DMS79 (cell line): ENCODE measurements around the gene ATG2A.
A peak's percentile ranks its signal among the peaks of the same experiment; 100 is the strongest.

ENCODE experiments used
- DNase-seq: peaks from one replicate; lab custom pipeline; 2025; lab: John Stamatoyannopoulos, UW

Gene ATG2A

GRCh38 chr11:64916775-64917662, at the start of gene ATG2A:
ATG2A (minus strand) TSS chr11:64917209; CDS start chr11:64917135, 74 bp downstream.
- peak; percentile 99 for DNase-seq

GRCh38 chr11:64963072-64963631, 46.1 kb upstream of the ATG2A start:
- DNase-seq = no peak

DNA sequence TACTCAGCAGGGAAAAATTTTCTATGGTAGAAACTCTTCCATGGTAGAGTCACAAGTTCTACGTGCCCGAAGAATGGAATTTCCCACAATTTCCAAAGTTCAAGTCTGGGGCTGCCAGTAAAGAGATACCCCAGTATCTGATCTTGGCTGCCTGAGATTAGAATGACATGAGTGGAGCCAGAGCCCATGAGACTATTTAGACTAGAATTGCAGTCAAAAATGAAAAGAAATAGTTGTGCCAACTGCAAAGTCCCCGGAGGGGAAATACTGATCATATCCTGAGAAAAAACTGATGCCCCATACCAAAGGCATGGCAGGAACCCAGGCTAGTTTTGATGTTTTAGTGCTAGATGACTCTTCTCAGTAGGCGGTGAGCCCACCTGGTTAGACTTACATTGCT, 43.7 kb upstream of the ATG2A start:
- DNase-seq = no peak

DNA sequence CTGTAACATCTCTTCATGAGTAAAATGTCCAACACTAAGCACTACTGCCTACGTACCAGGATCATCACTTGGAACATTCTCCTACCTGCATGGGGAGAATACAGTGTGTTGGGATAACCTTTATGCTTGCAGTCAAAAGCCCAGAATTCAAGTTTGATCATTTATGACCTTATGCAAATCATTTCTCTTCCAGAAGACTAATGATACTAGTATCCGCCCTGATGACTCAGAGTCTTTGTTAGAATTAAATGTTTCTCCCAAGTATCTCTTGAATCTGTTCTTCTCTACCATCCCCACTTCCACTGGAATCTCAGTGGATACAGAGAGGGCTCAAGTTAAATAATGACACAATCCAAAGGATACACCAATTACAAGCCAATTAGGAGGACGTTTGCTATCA, 42.5 kb upstream of the ATG2A start:
- no peak for DNase-seq

GRCh38 chr11:64954201-64954600, 37.2 kb upstream of the ATG2A start:
- DNase-seq = no peak

- no peak for DNase-seq
Measured at GRCh38 chr11:64951529-64951928, 34.5 kb upstream of the ATG2A start.

DNA sequence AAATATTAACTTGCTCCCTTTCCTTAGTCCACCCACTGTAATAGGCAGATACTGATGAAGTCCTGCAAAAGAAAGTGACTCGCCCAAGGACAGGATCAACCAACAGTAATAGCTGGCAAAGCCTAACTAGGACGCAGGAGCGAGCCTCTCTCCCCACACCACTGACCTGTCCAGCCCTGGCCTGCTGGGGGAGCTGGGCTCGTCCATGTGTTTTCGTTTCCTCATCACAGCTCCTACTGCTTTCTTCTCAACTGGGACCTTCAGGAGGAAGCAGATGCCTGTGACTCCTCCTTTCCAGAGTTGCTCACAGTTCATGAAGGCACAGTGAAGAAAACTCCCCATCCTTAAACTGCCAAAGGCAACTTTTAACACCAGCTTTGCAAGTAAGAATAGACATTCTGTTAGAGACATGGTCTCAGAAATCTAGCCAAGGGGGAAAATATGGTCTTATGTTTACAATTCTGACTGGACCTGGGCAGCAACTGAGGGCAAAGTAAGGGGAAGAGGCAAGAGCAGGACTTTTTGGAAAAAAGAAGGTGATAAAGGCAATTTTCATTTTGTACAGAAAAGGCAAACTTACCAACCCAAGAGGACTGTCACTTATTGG, 30.3 kb upstream of the ATG2A start:
- no peak for DNase-seq

DNA sequence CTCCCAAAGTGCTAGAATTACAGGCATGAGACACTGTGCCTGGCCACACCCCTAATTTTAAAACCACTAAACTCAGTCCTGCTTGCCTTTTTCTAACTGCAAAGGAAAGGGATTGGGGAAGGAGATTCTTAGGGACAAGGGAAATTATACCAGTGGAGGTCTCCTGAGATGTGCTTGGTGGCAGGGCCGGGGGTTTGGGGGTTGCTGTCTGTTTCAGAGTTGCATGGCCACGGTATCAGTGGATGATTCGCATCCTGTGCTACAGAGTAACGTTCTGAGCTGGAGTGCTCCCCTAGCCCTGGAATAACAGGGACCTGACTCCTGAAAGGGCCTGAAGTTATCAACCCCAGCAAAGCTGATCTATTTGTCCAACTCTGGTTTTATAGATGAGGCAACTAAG, 19.5 kb upstream of the ATG2A start:
- DNase-seq = no peak

DNA sequence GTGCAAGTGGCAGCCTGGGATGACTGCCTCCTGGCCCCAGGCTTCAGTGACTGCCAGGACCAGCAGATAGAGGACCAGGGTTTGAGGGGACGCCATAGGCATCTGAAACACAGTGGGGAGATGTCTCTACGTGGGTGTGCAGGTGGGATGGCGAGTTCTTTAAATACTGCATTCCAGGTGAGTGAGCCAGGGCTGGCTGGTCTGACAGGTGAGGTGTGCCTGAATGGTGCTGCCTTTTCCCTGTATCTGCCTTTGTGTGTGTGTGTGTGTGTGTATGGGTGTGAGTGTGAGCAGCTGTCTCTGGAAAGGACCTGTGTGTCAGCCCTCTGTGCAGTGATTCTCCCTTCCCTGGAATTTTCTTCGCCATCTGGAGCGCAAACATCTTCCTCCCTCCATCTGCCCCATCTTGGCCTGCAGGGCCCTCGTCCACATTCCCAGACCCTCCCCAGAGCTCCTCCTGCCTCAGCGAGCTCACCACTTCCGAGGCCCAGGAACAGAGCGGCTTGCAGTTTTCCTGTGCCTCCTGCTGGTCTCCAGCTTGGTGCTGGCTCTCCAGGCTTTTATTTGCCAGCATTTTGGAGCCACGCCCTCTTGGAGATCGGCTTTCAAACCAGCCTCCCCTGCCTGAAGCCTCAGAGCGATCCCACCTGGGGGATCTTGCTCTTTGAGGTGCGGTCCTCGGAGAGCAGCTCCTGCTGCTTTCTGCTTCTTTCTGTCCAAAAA, 18.5 kb upstream of the ATG2A start, which contains the start of gene GPHA2:
GPHA2 (minus strand) TSS at position 535 of the 723 bp plus-strand sequence; CDS start at position 102, 433 bp downstream.
- no peak for DNase-seq

- DNase-seq = no peak
Measured at GRCh38 chr11:64934682-64935358, 17.8 kb upstream of the ATG2A start.

- no peak for DNase-seq
Measured at GRCh38 chr11:64933935-64934681, 17.1 kb upstream of the ATG2A start.

GRCh38 chr11:64933213-64933934, 16.4 kb upstream of the ATG2A start:
- DNase-seq = no peak

DNA sequence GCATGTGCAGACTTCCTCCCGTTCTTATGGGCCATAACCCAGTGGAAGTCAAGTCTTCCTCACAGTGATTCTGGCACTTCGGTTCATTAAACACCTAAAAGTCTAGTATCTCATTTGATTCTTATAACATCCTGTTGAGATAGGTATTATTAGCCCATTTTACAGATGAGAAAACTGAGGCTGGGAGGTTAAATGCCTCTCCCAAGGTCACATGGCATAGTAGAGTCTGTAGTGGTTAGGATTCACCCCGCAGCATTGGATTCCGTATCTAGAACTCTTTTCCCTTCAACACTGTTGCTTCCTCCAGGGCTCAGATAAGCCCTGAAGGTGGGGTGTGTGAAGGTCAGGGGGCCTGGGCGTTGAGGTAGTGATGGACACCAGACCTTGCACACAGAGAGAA, 15.3 kb upstream of the ATG2A start:
- no peak for DNase-seq

- DNase-seq = no peak
Measured at GRCh38 chr11:64931290-64931689, 14.3 kb upstream of the ATG2A start.

GRCh38 chr11:64930340-64930739, 13.3 kb upstream of the ATG2A start:
- DNase-seq = no peak

DNA sequence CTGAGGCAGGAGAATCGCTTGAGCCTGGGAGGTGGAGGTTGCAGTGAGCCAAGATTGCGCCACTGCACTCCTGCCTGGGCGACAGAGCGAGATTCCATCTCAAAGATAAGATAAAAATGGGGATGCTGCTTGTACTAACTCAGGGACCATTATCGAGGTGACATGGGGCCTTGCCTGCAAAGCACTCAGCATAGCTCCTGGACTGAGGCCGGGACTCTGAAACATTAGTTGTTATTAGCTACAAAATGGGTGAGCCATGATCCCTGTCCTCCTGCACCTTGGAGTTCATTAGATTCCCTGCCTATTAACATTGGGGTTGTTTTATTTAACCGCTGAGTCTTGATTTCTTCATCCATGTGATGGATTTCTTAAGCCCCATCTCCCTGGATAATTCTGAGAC, 12.6 kb upstream of the ATG2A start:
- DNase-seq = no peak

- DNase-seq = no peak
Measured at GRCh38 chr11:64928957-64929356, 11.9 kb upstream of the ATG2A start.

GRCh38 chr11:64926689-64927088, 9.7 kb upstream of the ATG2A start:
- no peak for DNase-seq

DNA sequence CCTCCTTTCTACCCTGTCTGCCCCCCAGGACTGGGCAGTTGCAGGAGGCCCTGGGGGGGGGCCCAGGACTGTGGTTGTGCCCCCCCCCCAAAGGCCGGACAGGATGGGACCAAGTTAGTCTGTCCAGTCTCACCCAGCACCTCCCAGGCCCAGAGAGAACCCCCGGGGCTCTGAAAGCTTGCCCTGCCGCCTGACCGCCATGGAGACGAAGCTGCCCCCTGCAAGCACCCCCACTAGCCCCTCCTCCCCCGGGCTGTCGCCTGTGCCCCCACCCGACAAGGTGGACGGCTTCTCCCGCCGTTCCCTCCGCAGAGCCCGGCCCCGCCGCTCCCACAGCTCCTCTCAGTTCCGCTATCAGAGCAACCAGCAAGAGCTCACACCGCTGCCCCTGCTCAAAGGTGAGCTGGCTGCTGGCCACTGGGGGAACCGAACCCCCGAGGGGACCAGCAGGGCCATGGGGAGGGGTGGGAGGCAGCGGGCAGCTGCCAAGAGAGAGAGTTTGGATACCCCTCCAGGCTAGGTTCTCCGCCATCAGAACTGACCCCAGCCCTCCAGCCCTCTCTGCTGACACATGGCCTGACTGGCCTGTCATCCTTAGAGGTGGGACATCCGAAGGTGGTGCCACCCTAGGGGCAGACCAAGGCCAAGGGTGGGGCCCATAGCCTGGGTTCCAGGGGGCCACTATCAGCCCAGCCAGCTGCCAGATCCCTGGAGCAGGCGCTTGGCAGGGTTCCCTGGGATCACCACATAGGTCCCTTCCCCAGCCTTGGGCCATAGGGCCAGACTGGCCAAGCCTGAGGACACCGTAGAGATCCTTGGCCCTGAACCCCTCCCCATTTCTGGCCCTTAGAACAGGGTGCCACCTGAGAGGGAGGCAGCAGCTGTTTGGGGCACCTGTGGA, 8.8 kb upstream of the ATG2A start:
- no peak for DNase-seq
